ENCODE results near the gene C17orf100. TPM values are rescaled to one million over a fixed set of nuclear protein-coding genes. Genes with fewer than 3 reads are reported as not detected.
"Not testable (repeated sequence)": the region's sequence is repeated elsewhere in the genome, so short reads cannot be mapped to it uniquely, and the experiment has no call there.

Gene C17orf100
- polyA plus RNA-seq, 2 of the 4 experiments (the other 2 are of a cell fraction) = 3.1 to 4.1 TPM

DNA sequence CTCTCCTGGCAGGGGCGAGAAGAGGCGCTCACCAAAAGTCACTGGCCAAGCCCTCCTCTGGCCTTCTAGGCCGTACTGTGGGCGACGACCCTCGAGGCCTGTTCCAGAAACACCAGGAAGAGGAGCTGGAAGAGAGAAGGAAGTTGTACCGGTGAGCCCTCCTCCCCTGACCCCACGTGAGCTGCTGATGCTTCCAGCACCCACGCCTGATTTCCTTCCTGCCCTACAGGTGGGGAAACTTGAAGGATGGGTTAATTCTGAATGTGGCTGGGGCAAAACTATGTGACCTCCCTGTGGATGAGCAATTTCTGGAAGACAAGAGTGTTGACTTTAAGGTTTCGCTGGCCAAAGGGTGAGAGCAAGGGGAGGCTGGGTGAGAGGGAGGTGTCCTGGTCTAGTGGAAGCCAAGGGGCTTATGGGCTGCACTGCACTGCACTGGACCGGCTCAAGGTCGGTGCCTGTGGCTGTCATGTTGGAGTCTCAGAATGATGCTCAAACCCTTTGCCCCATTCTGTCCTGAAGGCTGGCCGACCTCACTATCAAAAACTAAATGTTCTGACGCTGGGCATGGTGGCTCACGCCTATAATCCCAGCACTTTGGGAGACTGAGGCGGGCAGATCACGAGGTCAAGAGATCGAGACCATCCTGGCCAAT is 6.2 kb downstream of the C17orf100 start:
- no peak for TF ChIP-seq E2F6 (IDR thresholded peaks at IDR 0.05; ENCODE audit: borderline replicate concordance, low read depth)
- no peak for TF ChIP-seq KDM5A (IDR thresholded peaks at IDR 0.05)
- TF ChIP-seq RFX5 (IDR thresholded peaks at IDR 0.05) = no peak
- TF ChIP-seq ZFP36 (IDR thresholded peaks at IDR 0.05; ENCODE audit: borderline replicate concordance, partially characterized antibody) = no peak
- no peak for TF ChIP-seq FOSL2 (IDR thresholded peaks at IDR 0.05)
- no peak for TF ChIP-seq FOSL2 (CRISPR knock-in tag; IDR thresholded peaks at IDR 0.05)
- TF ChIP-seq CHD4 (IDR thresholded peaks at IDR 0.05; ENCODE audit: borderline replicate concordance) = no peak
- TF ChIP-seq JUNB (IDR thresholded peaks at IDR 0.05) = no peak
- TF ChIP-seq TP53 (CRISPR knock-in tag; IDR thresholded peaks at IDR 0.05) = no peak
- no peak for TF ChIP-seq RAD21 (conservative IDR thresholded peaks at IDR 0.05 in 1 of 2, IDR thresholded peaks at IDR 0.05 in 1 of 2)
- no peak for ATAC-seq
- DNase-seq (ENCODE audit: low read depth in 1 of 2, low spot score in 1 of 2) = no peak
- Histone ChIP-seq H3K9me3 (no peaks in the 10 kb centered on the region), H3K27ac (no peak overlapping the region), H3K4me1 (peaks cover 3% of the 10 kb centered on the region; the same call in 1 of the 3 replicates), H3K4me2 (no peak overlapping the region; the same call in 2 of the 3 replicates), H3K4me3 (no peak overlapping the region)
- ChIA-PET POLR2A (no interaction called here), CTCF (interaction anchor here (1.4 to 17.8 kb wide), 3 partner anchors 8 to 348 kb away, joined by 4 to 293 read pairs (median 8); partner anchors contain the start of gene RNASEK)
- WGBS (ENCODE audit: missing lambda C conversion rate) = 79% methylated on average over 18 of the region's 18 CpGs
- no peak for FAIRE-seq

GRCh38 chr17:6658411-6658810 is 6.8 kb downstream of the C17orf100 start:
- H3K27ac ChIP-seq; H3K4me1 ChIP-seq; H3K4me2 ChIP-seq; DNase-seq (ENCODE audit: low read depth in 1 of 2, low spot score in 1 of 2); H3K9me3 ChIP-seq; ATAC-seq; POLR2A ChIA-PET; H3K4me3 ChIP-seq: not testable (repeated sequence)
- peak; percentile 68 for FAIRE-seq
- CTCF ChIA-PET = interaction anchor here (1.4 to 17.8 kb wide), 2 partner anchors 72 to 347 kb away, joined by 4 to 293 read pairs; partner anchors contain the start of gene RNASEK
- 69% methylated on average over 5 of the region's 5 CpGs for WGBS (ENCODE audit: missing lambda C conversion rate)

- TF ChIP-seq HOXB13 (CRISPR knock-in tag; IDR thresholded peaks at IDR 0.05; ENCODE audit: low read depth) (no peak), POLR2AphosphoS2 (conservative IDR thresholded peaks at IDR 0.05; ENCODE audit: low read length) (no peak), KDM5A (IDR thresholded peaks at IDR 0.05) (no peak), POLR2A (IDR thresholded peaks at IDR 0.05; ENCODE audit: low read length) (no peak), BCL3 (IDR thresholded peaks at IDR 0.05) (no peak), EHF (CRISPR knock-in tag; IDR thresholded peaks at IDR 0.05) (no peak), TP53 (CRISPR knock-in tag; IDR thresholded peaks at IDR 0.05) (no peak), CBX2 (IDR thresholded peaks at IDR 0.05; ENCODE audit: borderline replicate concordance, low read depth) (no peak)
- Histone ChIP-seq H3K27ac (no peak overlapping the region), H3K4me2 (no peak overlapping the region), H3K4me3 (no peak overlapping the region), H3K9me3 (no peaks in the 10 kb centered on the region), H3K4me1 (no peaks in the 10 kb centered on the region)
- POLR2A ChIA-PET = interaction anchor here (0.7 kb wide), 1 partner anchor 334 kb away, joined by 4 read pairs; no protein-coding TSS in a partner anchor
- CTCF ChIA-PET = interaction anchor here (1.2 to 17.8 kb wide), 5 partner anchors 53 to 361 kb away, joined by 3 to 293 read pairs (median 18); partner anchors contain the start of genes RNASEK and SLC13A5
- FAIRE-seq (no peak), ATAC-seq (no peak), DNase-seq (ENCODE audit: low read depth in 1 of 2, low spot score in 1 of 2) (no peak)
- 61% methylated on average over 9 of the region's 9 CpGs for WGBS (ENCODE audit: missing lambda C conversion rate)
Observed at GRCh38 chr17:6660101-6660500, 8.5 kb downstream of the C17orf100 start.

- FAIRE-seq (peak; percentile 87), DNase-seq (ENCODE audit: low read depth in 1 of 2, low spot score in 1 of 2) (no peak), ATAC-seq (no peak)
- ChIA-PET CTCF (interaction anchor here (0.8 to 17.8 kb wide), 10 partner anchors 11 to 360 kb away, joined by 3 to 293 read pairs (median 4); partner anchors contain the start of genes RNASEK and SLC13A5), POLR2A (interaction anchor here (0.7 kb wide), 1 partner anchor 19 kb away, joined by 3 read pairs; no protein-coding TSS in a partner anchor)
- Histone ChIP-seq H3K4me2 (no peak overlapping the region), H3K9me3 (no peaks in the 10 kb centered on the region), H3K4me1 (no peaks in the 10 kb centered on the region), H3K27ac (no peak overlapping the region), H3K4me3 (no peak overlapping the region)
- 34% methylated on average over 11 of the region's 11 CpGs for WGBS (ENCODE audit: missing lambda C conversion rate)
- TF ChIP-seq ZFP36 (IDR thresholded peaks at IDR 0.05; ENCODE audit: borderline replicate concordance, partially characterized antibody) (no peak), POLR2A (IDR thresholded peaks at IDR 0.05; ENCODE audit: low read length) (no peak), EHF (CRISPR knock-in tag; IDR thresholded peaks at IDR 0.05) (no peak), ZSCAN20 (CRISPR knock-in tag; IDR thresholded peaks at IDR 0.05) (no peak), MAFK (IDR thresholded peaks at IDR 0.05; ENCODE audit: partially characterized antibody) (no peak), HMGXB4 (CRISPR knock-in tag; IDR thresholded peaks at IDR 0.05; ENCODE audit: borderline replicate concordance) (no peak), NFE2L2 (conservative IDR thresholded peaks at IDR 0.05; ENCODE audit: low read length) (no peak), FOSL2 (IDR thresholded peaks at IDR 0.05) (no peak), FOSL2 (CRISPR knock-in tag; IDR thresholded peaks at IDR 0.05) (no peak), PHF8 (IDR thresholded peaks at IDR 0.05; ENCODE audit: borderline replicate concordance, low read depth) (no peak), CBX2 (IDR thresholded peaks at IDR 0.05; ENCODE audit: borderline replicate concordance, low read depth) (no peak), PBX3 (IDR thresholded peaks at IDR 0.05) (no peak), ZC3H11A (IDR thresholded peaks at IDR 0.05) (no peak)
Observed at GRCh38 chr17:6660805-6661463, 9.4 kb downstream of the C17orf100 start.
